ENCODE results near the gene SAMD11. TPM values are rescaled to one million over a fixed set of nuclear protein-coding genes. Genes with fewer than 3 reads are reported as not detected.

Gene SAMD11
- total RNA-seq, 2 experiments from 2014 or later = not detected

DNA sequence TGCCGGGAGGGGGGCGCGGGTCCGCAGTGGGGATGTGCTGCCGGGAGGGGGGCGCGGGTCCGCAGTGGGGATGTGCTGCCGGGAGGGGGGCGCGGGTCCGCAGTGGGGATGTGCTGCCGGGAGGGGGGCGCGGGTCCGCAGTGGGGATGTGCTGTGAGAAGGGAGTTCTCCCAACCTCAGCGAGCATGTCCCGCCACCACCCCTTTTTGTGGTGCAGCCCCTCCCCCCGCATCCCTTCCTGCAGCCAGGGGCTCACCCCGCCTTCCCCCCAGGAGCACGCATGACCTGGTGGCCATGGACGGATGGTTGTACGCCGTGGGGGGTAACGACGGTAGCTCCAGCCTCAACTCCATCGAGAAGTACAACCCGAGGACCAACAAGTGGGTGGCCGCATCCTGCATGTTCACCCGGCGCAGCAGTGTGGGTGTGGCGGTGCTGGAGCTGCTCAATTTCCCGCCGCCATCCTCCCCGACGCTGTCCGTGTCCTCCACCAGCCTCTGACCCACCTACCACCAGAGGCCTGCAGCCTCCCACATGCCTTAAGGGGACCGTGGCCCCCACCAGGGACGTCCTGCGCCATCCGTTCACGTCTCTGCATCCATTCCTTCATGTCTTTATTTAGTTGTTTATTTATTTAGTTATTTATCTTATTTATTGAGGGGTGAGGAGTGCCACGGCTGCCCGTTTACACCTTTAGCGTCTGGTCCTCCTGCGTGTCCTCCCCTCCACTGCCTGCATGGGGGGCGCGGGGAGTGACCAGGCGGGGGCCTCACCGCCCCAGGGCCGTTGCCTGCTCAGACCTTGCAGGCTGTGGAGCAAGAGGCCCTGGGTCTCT, 41.2 kb downstream of the SAMD11 start:
- Mint-ChIP-seq H3K27me3 (peaks cover 8% of the 10 kb centered on the region), H3K9me3 (peaks cover 7% of the 10 kb centered on the region), H3K27ac (no peak overlapping the region), H3K4me1 (peaks cover 27% of the 10 kb centered on the region), H3K4me3 (no peak overlapping the region), H3K36me3 (ENCODE audit: low read depth) (peaks cover 14% of the 10 kb centered on the region)
- CTCF ChIA-PET = interaction anchor here (2.4 kb wide), 1 partner anchor 99 kb away, joined by 7 read pairs; no protein-coding TSS in a partner anchor
- DNase-seq = no peak
- POLR2A ChIA-PET = no interaction called here

DNA sequence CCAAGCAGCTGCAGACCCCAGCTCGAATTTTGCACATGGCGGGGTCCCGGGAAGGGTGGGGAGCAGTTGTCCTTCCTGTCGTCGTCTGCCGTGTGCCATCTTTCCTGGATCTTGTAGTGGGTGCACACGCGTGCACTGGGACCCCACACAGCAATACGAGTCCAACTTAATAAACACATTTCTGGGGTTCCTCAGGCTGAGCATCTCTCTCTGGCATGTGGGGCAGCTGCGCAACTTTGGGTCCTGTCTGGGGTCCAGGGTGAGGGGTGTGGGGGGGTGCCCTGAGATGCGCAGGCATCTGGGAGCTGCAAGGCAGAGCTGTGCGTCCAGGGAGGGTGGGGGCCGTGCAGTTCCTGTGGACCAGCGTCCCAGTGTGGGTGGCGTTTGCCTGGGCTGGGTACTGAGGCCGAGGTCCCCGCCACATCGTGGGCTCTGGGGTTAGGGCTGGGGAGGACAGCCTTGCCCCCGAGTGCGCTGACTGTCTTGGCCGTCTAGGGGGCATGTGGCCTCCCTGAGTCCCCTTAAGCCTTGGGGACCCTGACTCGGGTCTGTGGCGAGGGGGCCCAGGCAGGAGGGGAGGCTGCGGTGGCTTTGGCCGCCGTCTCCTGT, 41.9 kb downstream of the SAMD11 start:
- CTCF ChIA-PET = interaction anchor here (2.4 kb wide), 1 partner anchor 98 kb away, joined by 7 read pairs; no protein-coding TSS in a partner anchor
- peak overlapping the region; percentile 74 for H3K27ac Mint-ChIP-seq
- peaks cover 14% of the 10 kb centered on the region for H3K36me3 Mint-ChIP-seq (ENCODE audit: low read depth)
- peaks cover 8% of the 10 kb centered on the region for H3K27me3 Mint-ChIP-seq
- DNase-seq = no peak
- peaks cover 7% of the 10 kb centered on the region for H3K9me3 Mint-ChIP-seq
- peak overlapping the region; percentile 57 for H3K4me3 Mint-ChIP-seq
- POLR2A ChIA-PET = no interaction called here
- H3K4me1 Mint-ChIP-seq = peaks cover 25% of the 10 kb centered on the region

DNA sequence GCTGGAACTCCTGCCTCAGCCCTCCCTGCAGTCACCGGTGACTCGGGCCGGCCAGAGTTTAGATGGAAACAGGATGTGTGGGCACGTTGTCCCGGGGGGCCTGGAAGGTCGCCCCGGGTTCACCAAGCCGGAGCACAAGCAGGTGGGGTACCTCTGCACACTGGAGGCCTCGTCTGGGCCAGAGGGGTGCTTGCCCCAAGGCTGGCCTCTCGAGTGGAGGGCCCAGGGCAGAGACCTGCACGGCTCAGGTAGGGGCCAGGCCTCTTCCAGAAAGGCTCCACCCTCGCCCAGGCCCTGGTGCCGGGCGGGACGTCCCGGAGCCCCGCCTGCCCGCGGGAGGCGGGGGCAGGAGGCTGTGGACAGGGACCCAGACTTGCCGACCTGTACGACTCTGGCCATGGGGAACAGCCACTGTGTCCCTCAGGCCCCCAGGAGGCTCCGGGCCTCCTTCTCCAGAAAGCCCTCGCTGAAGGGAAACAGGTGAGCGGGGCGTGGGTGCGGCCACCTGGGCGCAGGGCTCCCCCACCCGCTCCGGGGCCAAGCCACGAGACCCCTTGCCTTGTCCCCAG, 42.5 kb downstream of the SAMD11 start, which contains the start of gene PLEKHN1:
PLEKHN1 (plus strand) TSS at position 348 of the 569 bp plus-strand sequence; CDS start at position 398, 50 bp downstream.
- Mint-ChIP-seq H3K9me3 (peaks cover 7% of the 10 kb centered on the region), H3K4me3 (peak within 1 kb of the TSS; percentile 82), H3K27me3 (peaks cover 8% of the 10 kb centered on the region), H3K27ac (peak within 1 kb of the TSS; percentile 83), H3K36me3 (ENCODE audit: low read depth) (peaks cover 14% of the 10 kb centered on the region), H3K4me1 (peaks cover 25% of the 10 kb centered on the region)
- ChIA-PET POLR2A (interaction anchor here (1.0 to 2.2 kb wide), 5 partner anchors 7 to 61 kb away, joined by 3 to 12 read pairs (median 6); partner anchors contain the start of genes ISG15 and NOC2L), CTCF (interaction anchor here (1.0 to 2.5 kb wide), 4 partner anchors 10 to 97 kb away, joined by 5 to 12 read pairs (median 6); partner anchors contain the start of gene PERM1)
- DNase-seq = peak; percentile 61

DNA sequence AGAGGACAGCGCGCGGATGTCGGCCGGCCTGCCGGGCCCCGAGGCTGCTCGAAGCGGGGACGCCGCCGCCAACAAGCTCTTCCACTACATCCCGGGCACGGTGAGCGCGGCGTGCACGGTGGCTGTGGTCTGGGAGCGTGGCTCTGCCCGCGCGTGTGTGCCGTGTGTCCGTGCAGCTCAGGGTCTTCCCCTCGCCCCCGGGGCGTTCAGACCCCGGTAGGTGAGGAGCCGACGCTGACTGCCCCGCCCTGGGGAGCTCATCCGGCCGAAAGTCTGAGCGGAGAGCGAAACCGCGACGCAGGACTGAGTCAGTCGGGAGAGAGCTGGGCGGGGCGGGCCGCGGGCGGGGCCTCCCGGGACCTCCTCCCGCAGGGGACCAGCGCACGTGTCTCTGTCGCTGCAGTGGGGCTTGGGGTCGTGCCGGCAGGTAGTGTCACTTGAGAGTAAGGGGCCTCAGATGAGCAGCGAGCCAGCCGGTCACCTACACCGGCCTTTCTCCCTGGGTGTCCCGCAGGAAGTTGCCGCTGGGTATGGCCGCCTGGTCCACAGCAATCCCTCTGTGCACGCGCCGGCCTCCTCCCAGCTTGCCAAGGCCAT, 43.1 kb downstream of the SAMD11 start:
- H3K36me3 Mint-ChIP-seq (ENCODE audit: low read depth) = peaks cover 14% of the 10 kb centered on the region
- ChIA-PET POLR2A (interaction anchor here (1.0 to 2.2 kb wide), 6 partner anchors 8 to 61 kb away, joined by 3 to 12 read pairs (median 6); partner anchors contain the start of genes ISG15 and NOC2L), CTCF (interaction anchor here (1.0 to 2.5 kb wide), 4 partner anchors 9 to 97 kb away, joined by 5 to 12 read pairs (median 6); partner anchors contain the start of gene PERM1)
- peak; percentile 87 for DNase-seq
- peaks cover 7% of the 10 kb centered on the region for H3K9me3 Mint-ChIP-seq
- peaks cover 8% of the 10 kb centered on the region for H3K27me3 Mint-ChIP-seq
- H3K4me1 Mint-ChIP-seq = peaks cover 20% of the 10 kb centered on the region
- H3K4me3 Mint-ChIP-seq = peak overlapping the region; percentile 82
- peak overlapping the region; percentile 83 for H3K27ac Mint-ChIP-seq

DNA sequence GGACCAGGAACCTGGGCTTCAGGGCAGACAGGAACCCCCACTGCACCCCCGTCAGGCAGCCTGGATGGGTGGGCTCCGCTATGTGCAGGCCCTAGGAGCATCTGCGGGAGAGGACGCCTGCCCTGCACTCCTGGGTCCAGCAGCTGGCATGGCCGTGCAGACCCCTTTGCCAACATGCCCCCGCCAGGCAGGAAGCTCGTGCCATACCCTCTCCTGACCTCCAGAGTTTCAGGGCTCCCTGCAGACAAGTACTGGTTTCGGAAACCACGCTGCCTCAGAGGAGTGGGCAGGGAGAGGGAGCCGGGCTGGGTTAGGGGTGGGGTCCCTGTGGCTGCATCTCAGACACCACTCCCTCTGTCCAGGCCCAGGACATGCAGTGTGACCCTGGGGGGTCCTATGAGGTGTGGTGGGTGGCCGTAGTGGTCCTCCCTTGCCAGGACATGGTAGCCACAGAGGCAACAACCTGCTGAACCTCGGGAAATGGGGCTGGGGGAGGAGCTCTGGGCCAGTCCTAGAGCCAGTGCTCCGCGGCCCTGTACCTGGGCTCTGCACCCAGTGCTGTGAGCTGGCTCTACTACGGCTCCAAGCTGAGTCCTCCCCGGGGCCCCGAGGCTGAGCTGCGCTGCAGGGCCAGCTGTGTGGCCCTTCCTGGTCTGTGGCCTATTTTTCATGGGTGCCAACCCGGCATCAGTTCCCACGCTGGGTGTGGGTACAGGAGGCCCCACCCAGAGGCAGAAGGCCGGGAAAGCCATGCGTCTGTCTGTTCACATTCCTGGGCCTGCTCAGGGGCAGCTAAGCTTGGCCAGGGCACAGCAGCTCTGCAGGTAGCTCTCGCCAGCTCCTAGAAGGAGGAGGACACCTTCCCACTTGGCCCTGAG, 44.0 kb downstream of the SAMD11 start:
- Mint-ChIP-seq H3K4me1 (peaks cover 17% of the 10 kb centered on the region), H3K27ac (no peak overlapping the region), H3K9me3 (peaks cover 7% of the 10 kb centered on the region), H3K4me3 (no peak overlapping the region), H3K27me3 (peaks cover 8% of the 10 kb centered on the region), H3K36me3 (ENCODE audit: low read depth) (peaks cover 10% of the 10 kb centered on the region)
- ChIA-PET CTCF (interaction anchor here (1.3 to 2.5 kb wide), 2 partner anchors 8 to 17 kb away, joined by 3 to 12 read pairs; no protein-coding TSS in a partner anchor), POLR2A (interaction anchor here (0.9 to 2.2 kb wide), 6 partner anchors 8 to 47 kb away, joined by 4 to 12 read pairs (median 6); partner anchors contain the start of genes ISG15 and NOC2L)
- DNase-seq = no peak

DNA sequence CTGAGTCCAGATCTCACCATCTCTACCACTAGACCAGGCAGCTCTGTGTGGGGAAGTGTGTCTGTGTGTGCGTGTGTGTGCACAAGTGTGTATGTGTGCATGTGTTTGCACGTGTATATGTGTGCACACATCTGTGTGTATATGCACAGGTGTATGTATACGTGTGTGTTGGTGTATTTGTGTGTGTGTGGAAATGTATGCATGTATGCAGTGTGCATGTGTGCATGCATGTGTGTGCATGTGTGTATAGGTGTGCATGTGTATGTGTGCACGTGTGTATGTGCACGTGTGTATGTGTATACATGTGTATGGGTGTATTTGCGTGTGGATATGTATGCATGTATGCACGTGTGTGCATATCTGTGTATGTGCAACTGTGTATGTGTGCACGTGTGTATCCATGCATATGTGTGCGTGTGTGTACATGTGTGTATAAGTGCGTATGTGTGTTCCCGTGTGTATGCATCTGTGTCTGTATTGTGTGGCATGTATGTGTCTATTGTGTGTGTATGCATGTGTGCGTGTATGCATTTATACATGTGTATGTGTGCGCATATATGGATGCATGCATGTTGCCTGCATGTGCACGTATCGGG, 45.6 kb downstream of the SAMD11 start:
- Mint-ChIP-seq H3K36me3 (ENCODE audit: low read depth) (peaks cover 6% of the 10 kb centered on the region), H3K27ac (no peak overlapping the region), H3K4me1 (peaks cover 17% of the 10 kb centered on the region), H3K4me3 (no peak overlapping the region), H3K27me3 (peaks cover 8% of the 10 kb centered on the region), H3K9me3 (peaks cover 7% of the 10 kb centered on the region)
- no peak for DNase-seq
- ChIA-PET CTCF (no interaction called here), POLR2A (no interaction called here)

DNA sequence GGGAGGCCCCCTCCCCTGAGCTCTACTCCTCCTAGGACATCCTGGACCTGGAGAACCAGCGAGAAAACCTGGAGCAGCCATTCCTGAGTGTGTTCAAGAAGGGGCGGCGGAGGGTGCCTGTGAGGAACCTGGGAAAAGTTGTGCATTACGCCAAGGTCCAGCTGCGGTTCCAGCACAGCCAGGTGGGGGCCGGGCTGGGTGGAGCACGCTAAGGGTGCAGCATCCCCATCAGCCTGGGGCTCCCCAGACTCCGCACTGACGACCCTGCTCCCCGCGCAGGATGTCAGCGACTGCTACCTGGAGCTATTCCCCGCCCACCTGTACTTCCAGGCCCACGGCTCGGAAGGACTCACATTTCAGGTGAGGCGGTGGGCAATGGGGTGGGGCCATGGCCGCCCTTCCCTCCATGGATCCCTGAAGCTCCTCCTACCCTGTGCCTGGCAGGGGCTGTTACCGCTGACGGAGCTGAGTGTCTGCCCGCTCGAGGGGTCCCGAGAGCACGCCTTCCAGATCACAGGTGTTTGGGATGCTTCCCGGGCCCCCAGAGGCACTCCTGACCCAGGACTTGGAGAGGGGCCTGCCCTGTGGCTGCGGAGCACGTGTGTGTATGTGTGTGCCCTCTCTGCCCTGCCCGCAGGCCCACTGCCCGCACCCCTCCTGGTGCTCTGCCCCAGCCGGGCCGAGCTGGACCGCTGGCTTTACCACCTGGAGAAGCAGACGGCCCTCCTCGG, 46.7 kb downstream of the SAMD11 start:
- Mint-ChIP-seq H3K27me3 (peaks cover 8% of the 10 kb centered on the region), H3K27ac (no peak overlapping the region), H3K36me3 (ENCODE audit: low read depth) (peaks cover 3% of the 10 kb centered on the region), H3K4me3 (no peak overlapping the region), H3K9me3 (peaks cover 7% of the 10 kb centered on the region), H3K4me1 (peaks cover 15% of the 10 kb centered on the region)
- DNase-seq = no peak
- ChIA-PET POLR2A (no interaction called here), CTCF (interaction anchor here (0.7 to 0.9 kb wide), 2 partner anchors 64 to 1668 kb away, joined by 3 read pairs; no protein-coding TSS in a partner anchor)

DNA sequence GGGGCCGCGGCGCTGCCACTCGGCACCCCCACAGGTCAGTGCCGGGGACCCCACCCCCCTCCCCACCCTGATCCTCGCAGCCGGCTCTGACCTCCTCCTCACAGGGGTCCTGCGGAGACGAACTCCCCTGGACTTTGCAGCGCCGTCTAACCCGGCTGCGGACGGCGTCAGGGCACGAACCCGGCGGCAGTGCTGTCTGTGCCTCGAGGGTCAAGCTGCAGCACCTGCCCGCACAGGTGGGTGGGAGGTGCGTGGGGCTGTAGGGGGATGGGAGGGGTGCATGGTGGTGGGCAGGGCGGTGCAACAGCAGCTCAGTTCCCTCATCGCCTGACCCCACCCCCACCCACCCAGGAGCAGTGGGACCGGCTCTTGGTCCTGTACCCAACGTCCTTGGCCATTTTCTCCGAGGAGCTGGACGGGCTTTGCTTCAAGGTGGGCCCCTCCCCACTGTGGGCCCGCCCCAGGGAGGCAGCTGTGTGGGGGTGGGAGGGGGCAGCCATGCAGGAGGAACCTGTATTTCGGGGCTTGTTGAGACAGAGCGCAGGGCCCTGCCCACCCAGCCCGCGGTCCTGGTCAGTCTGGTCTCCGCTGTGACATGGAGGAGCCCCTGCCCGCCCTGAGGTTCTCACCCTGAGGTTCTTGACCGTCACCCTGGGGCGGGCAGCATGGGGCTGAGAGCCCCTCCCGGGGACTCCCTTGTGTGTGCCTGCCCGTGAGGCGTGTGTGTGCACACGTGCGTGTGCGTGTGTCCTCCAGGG, 47.4 kb downstream of the SAMD11 start:
- Mint-ChIP-seq H3K4me1 (peaks cover 15% of the 10 kb centered on the region), H3K27me3 (peaks cover 11% of the 10 kb centered on the region), H3K4me3 (no peak overlapping the region), H3K27ac (no peak overlapping the region), H3K36me3 (ENCODE audit: low read depth) (no peaks in the 10 kb centered on the region), H3K9me3 (peaks cover 7% of the 10 kb centered on the region)
- POLR2A ChIA-PET = no interaction called here
- CTCF ChIA-PET = interaction anchor here (0.9 kb wide), 1 partner anchor 65 kb away, joined by 3 read pairs; no protein-coding TSS in a partner anchor
- DNase-seq = no peak

DNA sequence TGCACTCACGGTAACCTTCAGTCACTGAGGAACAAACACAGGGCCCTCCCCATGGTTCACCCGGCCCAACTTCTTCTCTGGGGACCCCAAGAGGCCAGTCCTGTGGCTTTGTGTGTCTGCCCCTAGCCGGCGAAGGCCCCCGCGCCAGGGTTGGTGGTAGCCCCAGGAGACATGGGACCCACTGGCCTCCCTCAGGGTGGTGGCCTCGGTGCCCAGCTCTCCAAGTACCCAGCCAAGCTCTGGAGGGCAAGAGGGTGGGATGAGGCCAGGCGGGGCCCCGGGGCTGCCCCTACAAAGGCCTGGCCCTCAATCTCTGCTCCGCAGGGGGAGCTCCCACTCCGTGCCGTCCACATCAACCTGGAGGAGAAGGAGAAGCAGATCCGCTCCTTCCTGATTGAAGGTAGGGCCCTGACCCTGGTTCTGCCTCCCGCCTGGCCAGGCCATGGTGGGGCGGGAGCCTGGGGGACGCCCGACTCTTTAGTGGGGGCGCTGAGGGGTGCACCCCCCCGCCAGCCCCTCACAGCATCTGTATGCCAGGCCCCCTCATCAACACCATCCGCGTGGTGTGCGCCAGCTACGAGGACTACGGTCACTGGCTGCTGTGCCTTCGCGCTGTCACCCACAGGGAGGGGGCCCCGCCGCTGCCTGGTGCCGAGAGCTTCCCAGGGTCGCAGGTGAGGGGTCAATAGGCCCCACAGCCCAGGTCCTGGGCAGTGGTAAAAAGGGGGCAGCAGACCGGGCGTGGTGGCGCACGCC, 48.2 kb downstream of the SAMD11 start:
- no peak overlapping the region for H3K4me3 Mint-ChIP-seq
- CTCF ChIA-PET = interaction anchor here (0.9 kb wide), 1 partner anchor 66 kb away, joined by 3 read pairs; no protein-coding TSS in a partner anchor

More for the DNA sequence above, 48.2 kb downstream of the SAMD11 start:
- peaks cover 7% of the 10 kb centered on the region for H3K9me3 Mint-ChIP-seq
- no peak for DNase-seq
- POLR2A ChIA-PET = no interaction called here
- no peaks in the 10 kb centered on the region for H3K36me3 Mint-ChIP-seq (ENCODE audit: low read depth)
- H3K27ac Mint-ChIP-seq = no peak overlapping the region
- H3K4me1 Mint-ChIP-seq = peaks cover 12% of the 10 kb centered on the region
- peaks cover 11% of the 10 kb centered on the region for H3K27me3 Mint-ChIP-seq

Measured in activated CD4-positive, alpha-beta memory T cell treated with anti-CD3 and anti-CD28 coated beads, Interleukin-2, amount 10 ng/mL, durations not matched to agents 7 days and 5 days (primary cell).